Thyroid gland (tissue), 4 donors: ENCODE results near the gene ATP2C1.
A peak's percentile ranks its signal among the peaks of the same experiment; 100 is the strongest.

Source experiments
- CTCF ChIP-seq, 6 experiments: fragments of 200-600 bp in 3 of 6; fragments of 450-650 bp in 3 of 6; sonication (generic) in 3 of 6; IDR thresholded peaks; one replicate each; pipeline ENCODE4 v1.5.1; 2016 to 2019; ENCODE audit warnings: antibody characterized with exemption in 6 of 6, mild to moderate bottlenecking in 2 of 6, inconsistent platforms in 1 of 6, moderate library complexity in 1 of 6
- POLR2A ChIP-seq, 2 donors: fragments of 450-650 bp; IDR thresholded peaks; one replicate each; pipeline ENCODE4 v1.6.1; 2017; ENCODE audit warnings: antibody characterized with exemption in 2 of 2, mild to moderate bottlenecking in 2 of 2, moderate library complexity in 1 of 2

DNA sequence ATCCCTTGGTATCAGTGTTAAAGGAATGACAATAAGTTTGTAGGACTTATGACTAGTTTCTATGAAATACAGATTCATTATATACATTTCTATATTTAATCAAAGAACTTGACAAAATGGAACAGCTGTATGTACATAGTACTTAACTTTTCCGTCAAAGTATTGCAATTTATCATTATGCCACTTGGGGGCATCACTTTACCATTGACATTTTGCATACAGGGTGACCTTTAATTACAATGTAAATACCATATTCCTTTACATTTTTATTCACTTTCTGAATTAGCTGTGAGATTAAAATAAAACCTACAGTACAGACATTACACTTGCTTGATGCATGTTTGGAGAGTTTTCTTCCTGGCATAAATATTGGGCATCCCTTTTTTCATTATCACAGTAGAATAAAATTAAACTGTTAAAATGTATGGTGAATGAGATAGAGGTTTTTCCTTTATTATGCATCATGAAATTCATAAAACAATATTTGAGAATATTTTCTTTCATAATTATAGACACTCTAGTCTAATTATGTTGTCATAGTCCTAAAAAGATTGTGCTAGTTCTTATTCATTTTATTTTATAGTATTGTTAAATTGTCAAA lies 139.7 kb downstream of the ATP2C1 start:
- peak in 5 of 6 experiments; percentile 21 to 59 (median 55) for TF ChIP-seq CTCF (IDR thresholded peaks at IDR 0.05)
- TF ChIP-seq POLR2A (IDR thresholded peaks at IDR 0.05): no peak
